SK-N-SH treated with all-trans-retinoic acid at 6 μM for 48 hours (cell line): ENCODE data around the gene RCOR2.

Experiments used
- BACH2 ChIP-seq: fragments of 250-450 bp; sonication (Bioruptor Pico); IDR thresholded peaks from 2 replicates; pipeline ENCODE4 v1.9.0; 2021; ENCODE audit warnings: mild to moderate bottlenecking, borderline replicate concordance
- CREB5 ChIP-seq: fragments of 250-450 bp; sonication (Bioruptor Pico); IDR thresholded peaks from 2 replicates; pipeline ENCODE4 v1.5.1; 2020; ENCODE audit warnings: low read depth, mild to moderate bottlenecking, moderate library complexity
- ESRRG ChIP-seq: fragments of 250-450 bp; sonication (Bioruptor Pico); IDR thresholded peaks from 2 replicates; pipeline ENCODE4 v1.6.1; 2021; ENCODE audit warnings: mild to moderate bottlenecking
- OSR1 ChIP-seq: fragments of 250-450 bp; sonication (Bioruptor Pico); IDR thresholded peaks from 2 replicates; pipeline ENCODE4 v1.8.0; 2022; ENCODE audit warnings: moderate library complexity, mild to moderate bottlenecking, inconsistent platforms
- ZFP30 ChIP-seq: fragments of 450-650 bp; formaldehyde crosslinking; IDR thresholded peaks from 2 replicates; pipeline ENCODE4 v1.5.0; 2022; ENCODE audit warnings: mild to moderate bottlenecking, moderate library complexity
- ZNF565 ChIP-seq: fragments of 450-650 bp; formaldehyde crosslinking; conservative IDR thresholded peaks from 2 replicates; pipeline ENCODE4 v1.5.0; 2020; ENCODE audit warnings: low read depth, mild to moderate bottlenecking, moderate library complexity
- ZNF70 ChIP-seq: fragments of 450-650 bp; formaldehyde crosslinking; IDR thresholded peaks from 2 replicates; pipeline ENCODE4 v1.5.0; 2020; ENCODE audit warnings: mild to moderate bottlenecking, moderate library complexity
- ZNF8 ChIP-seq: fragments of 450-650 bp; formaldehyde crosslinking; IDR thresholded peaks from 2 replicates; pipeline ENCODE4 v1.5.0; 2020; ENCODE audit warnings: mild to moderate bottlenecking, moderate library complexity
- TF ChIP-seq, protein P1 (sequence below): fragments of 250-450 bp; sonication (Bioruptor Pico); IDR thresholded peaks from 2 replicates; pipeline ENCODE4 v1.5.1; 2021; ENCODE audit warnings: mild to moderate bottlenecking, moderate library complexity
- TF ChIP-seq, protein P2 (sequence below): fragments of 250-450 bp; sonication (Bioruptor Pico); IDR thresholded peaks from 2 replicates; pipeline ENCODE4 v1.8.0; 2020; ENCODE audit warnings: mild to moderate bottlenecking, moderate library complexity, borderline replicate concordance

DNA sequence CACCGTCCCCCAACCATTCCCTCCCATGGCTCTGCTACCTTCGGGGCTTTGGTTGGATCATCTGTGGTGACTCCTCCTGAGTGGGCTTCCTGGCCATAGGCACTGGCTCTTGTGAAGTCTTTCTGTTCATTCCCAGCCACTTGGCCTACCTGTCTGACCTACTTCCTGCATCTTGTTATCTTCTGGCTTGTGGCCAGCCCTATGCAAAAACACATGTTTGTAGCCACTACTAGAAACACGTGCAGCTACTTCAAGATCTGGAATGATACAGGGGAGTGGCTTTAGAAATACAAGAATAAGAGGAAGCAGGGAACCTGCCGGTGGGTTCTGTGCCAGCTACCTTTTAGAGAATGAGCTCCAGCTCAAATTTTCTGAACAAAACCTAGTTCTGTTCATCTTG is 20.9 kb downstream of the RCOR2 start:
- no peak for TF ChIP-seq ESRRG (CRISPR knock-in tag)
- TF ChIP-seq, protein P1, sequence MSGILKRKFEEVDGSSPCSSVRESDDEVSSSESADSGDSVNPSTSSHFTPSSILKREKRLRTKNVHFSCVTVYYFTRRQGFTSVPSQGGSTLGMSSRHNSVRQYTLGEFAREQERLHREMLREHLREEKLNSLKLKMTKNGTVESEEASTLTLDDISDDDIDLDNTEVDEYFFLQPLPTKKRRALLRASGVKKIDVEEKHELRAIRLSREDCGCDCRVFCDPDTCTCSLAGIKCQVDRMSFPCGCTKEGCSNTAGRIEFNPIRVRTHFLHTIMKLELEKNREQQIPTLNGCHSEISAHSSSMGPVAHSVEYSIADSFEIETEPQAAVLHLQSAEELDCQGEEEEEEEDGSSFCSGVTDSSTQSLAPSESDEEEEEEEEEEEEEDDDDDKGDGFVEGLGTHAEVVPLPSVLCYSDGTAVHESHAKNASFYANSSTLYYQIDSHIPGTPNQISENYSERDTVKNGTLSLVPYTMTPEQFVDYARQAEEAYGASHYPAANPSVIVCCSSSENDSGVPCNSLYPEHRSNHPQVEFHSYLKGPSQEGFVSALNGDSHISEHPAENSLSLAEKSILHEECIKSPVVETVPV (CRISPR knock-in tag) = no peak
- TF ChIP-seq, protein P2, sequence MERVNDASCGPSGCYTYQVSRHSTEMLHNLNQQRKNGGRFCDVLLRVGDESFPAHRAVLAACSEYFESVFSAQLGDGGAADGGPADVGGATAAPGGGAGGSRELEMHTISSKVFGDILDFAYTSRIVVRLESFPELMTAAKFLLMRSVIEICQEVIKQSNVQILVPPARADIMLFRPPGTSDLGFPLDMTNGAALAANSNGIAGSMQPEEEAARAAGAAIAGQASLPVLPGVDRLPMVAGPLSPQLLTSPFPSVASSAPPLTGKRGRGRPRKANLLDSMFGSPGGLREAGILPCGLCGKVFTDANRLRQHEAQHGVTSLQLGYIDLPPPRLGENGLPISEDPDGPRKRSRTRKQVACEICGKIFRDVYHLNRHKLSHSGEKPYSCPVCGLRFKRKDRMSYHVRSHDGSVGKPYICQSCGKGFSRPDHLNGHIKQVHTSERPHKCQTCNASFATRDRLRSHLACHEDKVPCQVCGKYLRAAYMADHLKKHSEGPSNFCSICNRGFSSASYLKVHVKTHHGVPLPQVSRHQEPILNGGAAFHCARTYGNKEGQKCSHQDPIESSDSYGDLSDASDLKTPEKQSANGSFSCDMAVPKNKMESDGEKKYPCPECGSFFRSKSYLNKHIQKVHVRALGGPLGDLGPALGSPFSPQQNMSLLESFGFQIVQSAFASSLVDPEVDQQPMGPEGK = no peak
- TF ChIP-seq ZNF565 = no peak
- no peak for TF ChIP-seq ZFP30 (CRISPR knock-in tag)
- no peak for TF ChIP-seq OSR1
- no peak for TF ChIP-seq ZNF8 (CRISPR knock-in tag)
- TF ChIP-seq BACH2 (CRISPR knock-in tag) = no peak
- no peak for TF ChIP-seq ZNF70 (CRISPR knock-in tag)
- no peak for TF ChIP-seq CREB5 (CRISPR knock-in tag)
